GM20431 (cell line): ENCODE data around the gene STKLD1.
"Not testable (repeated sequence)": the region's sequence is repeated elsewhere in the genome, so short reads cannot be mapped to it uniquely, and the experiment has no call there.

ENCODE experiments used
- in situ Hi-C: fragments of 300-500 bp; cut with MseI, MboI; formaldehyde crosslinking; loops from one replicate; pipeline ENCODE4 v1.15.0; 2020; ENCODE audit warnings: low sequenced_read_pairs; ENCODE audit not compliant: unreplicated experiment

STKLD1 gene

DNA sequence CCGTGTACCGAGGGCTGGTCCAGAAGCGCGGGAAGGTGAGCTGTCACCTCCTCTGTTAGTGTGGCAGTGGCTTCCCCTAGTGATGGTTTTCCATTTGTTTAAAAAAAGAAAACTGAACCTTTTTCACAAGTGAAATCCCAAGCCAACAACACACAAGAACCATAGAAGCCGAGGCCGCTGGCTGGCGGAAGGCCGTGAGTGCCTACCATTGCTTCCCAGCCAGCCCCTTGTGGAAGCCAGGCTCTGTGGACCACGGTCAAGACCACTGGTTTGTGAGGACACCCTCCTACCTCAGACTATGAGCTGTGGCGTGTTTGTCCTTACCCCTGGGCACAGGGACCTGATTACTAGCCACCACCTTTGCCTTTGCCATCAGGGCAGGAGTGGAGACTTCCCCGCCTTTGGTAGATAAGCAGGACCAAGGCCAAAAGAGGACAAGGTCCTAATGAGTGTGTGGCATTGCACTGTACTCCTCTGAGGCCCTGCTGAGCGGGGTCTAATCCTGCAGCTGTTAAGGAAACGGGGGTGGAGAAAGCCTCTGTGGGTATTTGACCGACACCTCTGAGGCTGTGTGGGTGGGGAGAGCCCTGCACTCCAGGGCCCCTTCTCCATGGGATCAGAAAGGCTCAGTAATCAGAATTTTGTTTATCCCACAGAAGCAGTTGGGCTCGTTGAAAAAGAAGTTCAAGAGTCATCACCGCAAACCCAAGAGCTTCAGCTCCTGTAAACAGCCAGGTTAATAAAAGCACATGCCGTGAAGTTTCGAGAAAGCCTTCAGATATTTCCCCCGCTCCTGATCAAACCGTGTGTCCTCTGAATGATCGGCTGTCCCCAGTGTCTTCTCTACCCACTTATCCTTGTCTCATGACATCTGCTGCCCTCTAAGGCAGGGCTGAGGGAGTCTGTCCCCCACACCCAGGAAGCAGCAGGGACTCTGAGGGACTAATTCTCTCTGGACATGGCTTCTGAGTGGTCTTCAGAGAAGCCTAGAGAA lies 15.5 kb upstream of the STKLD1 start:
- in situ Hi-C loops: no loop called here

DNA sequence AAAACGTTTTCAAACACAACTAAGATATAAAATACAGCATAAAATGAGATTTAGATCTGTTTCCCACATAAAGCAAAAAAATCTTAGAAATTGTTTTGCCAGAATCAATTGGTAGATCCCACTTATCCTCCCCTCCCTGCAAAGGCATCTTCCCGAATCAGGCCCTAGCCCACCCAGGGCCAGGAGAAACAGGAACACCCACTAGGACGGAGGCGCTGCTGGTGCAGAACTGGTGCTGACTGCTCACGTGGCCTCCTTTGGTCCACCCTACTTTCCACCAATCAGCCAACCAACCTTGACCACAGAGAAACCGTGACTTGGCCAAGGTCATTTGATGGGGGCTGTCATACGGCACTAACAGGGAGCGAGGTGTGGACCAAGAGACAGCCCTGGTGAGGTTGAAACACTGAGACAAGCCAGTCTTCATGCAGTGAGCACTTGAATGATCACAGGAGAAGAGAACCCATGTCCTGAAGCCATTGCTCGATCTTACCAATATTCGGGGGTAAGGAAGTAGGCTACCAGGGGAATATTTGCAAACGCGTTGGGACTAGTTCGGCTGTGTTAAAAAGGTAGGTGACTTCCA lies 14.6 kb upstream of the STKLD1 start:
- in situ Hi-C loops: no loop called here

DNA sequence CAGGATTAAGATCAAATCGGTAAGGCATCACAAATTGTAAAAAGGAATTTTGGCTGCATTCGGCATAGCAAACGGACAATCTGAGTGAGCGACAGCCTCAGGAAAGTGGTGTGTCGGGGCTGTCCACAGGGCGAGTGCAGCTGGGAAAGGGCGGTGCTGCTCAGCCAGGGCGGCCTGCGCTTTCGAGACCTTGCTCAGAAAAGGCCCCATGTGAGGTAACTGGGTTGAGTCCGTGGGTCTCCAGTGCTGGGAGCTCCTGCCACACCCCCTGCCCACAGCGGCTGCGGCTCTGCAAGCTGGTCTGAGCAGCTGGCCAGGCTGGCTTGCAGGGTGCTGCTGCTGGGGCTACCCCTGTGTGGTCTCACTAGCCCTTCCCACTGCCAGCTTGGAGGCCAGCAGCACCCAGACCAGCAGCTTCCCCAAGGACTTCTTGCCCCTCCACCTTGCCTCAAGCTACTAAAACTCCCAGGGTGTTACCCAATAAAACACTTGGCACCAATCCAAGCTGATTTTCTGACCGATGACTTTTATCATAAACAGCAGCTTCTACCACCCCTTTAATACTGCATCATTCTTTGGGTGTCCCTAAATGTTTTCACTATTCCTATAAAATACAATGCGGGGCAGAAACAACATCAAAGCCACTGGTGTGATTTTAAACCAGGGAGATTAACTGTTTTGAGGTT lies 13.7 kb upstream of the STKLD1 start:
- in situ Hi-C loops: no loop called here

DNA sequence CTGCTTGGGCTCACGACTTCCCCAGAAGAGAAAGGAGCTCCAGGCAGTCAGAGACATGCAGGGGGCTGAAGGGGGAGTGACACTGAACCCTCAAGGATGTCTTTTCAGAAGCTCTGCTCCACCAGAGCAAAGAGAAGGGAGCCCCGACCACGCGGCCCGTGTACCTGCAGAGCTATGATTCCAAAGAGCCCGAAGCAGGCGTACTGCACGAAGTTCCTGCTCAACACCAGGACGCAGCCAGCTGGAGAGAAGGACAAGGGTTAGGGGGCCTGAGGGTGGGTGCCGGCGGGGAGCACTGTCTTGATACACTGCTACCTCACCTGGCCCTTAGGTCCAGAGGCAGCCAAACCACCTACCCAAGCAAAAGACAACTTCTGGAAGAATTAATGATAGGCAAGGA lies 9.7 kb upstream of the STKLD1 start:
- in situ Hi-C loops: no loop called here

DNA sequence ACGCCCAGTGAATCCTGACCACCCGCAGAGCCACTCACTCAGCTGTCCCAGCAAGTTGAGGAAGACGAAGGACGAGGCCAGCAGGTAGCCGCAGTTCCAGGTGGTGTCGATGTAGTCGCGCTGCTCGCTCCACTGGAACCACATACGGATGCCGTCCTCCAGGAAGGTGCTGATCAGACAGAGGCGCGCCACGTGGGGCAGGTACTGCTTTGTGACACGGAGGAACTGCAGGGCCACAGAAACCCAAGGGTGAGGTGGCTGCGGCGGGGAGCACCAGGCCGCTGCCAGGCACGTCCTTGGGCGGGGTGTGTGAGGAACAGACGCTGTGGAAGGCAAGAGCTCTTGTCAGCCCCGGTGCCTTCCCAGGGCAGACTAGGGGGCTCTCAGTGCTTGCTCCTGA lies 8.9 kb upstream of the STKLD1 start:
- in situ Hi-C loops: no loop called here

DNA sequence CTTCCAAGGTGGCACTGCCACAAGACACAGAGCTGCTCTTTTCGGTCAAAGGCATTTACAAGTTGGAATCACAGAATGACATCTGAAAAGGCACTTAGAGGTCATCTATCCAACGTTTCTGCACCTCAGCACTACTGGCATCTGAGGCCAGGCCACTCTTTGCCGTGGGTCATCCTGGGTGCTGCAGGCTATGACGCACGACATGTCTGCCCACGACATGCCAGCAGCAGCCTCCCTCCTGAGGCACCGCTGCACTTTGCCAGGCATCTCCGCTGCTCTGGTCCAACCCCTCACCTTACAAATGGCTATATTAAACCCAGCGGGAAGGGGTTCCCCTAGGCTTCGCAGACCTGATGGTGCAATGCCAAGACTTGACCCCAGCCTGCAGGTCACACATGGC lies 8.4 kb upstream of the STKLD1 start:
- in situ Hi-C loops: no loop called here

DNA sequence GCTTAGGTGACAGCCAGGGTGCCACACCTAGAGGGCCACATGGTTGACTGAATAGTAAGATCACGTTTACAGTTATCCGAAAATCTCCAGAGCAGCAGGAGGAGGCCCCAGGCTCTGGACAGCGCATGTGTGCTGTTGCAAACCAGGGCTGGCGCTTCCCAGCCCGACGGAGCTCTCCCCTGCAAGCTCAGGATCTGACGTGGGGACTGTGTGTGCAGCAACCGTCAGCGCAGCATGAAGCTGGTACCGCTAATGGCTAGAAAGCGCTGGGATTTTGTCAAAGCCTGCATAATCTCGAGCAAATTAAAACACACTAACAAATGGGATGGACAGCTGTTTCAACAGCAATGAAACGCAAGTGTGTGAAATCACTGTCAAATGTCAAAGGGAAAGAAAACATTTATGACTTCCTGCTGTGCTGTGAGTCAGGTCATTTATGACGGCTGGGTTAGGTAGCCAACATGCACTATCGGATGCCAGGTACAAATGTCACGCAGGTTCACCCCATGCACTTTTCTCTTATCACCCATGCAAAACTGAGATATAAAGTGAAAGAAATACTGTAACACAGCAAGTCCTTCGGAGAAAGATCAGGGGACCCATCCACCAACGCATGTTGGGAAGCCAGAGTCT lies 7.8 kb upstream of the STKLD1 start:
- in situ Hi-C loops: no loop called here

DNA sequence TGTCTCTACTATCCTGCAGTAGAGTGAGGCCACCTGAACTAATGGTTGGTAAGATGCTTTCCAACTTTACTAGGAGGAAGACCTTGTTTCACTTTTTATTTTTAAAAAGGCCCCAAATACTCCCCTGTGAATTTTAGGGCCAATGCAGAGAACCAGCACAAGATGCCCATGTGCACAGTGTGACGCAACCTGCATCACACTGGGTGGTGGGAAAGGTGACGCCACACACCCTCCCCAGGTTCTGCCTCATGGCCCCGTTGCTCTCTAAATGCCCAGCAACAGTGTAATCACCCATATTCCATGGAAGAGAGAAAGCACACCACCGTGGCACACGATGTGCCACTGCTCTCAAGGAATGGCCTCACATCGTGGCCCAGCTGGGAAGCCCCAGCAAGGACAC lies 6.7 kb upstream of the STKLD1 start:
- in situ Hi-C loops: no loop called here

DNA sequence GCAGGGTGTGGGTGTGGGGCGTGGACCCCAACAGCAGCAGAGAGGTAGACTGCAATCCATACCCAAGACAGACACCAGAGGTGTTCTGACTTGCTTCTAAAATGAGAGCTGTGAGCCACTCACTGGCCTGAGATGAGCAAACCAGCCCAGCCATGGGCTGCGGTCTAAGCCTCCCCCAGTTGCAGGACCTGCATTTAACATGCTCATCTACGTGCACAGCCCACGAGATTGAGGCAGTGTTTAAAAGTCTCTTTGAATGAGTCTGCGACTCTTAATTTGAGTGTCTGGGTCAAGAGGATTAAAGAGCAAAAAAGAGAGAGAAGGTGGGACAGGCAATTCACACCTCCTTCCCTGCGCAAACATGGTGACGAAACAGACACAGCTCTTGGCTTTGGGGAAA lies 6.2 kb upstream of the STKLD1 start:
- in situ Hi-C loops: no loop called here

DNA sequence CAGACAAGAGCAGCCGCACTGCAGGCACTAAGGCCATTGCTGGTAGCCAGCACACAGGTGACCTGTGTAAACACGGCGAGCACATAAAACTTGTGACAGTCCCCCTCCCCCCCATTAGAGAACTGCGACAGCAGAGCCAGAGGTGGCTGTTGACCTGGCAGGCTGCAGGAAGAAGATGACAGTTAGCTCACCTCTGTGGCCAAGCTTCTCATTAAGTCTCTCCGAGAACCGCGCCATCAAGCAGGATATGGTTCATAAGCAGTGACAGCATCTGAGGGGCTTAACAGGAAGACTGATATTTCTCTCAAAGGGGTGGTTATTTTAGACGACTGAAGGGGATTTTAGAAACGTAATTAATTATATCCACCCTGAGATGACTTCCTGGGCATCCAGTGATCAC lies 5.5 kb upstream of the STKLD1 start:
- in situ Hi-C loops: no loop called here

DNA sequence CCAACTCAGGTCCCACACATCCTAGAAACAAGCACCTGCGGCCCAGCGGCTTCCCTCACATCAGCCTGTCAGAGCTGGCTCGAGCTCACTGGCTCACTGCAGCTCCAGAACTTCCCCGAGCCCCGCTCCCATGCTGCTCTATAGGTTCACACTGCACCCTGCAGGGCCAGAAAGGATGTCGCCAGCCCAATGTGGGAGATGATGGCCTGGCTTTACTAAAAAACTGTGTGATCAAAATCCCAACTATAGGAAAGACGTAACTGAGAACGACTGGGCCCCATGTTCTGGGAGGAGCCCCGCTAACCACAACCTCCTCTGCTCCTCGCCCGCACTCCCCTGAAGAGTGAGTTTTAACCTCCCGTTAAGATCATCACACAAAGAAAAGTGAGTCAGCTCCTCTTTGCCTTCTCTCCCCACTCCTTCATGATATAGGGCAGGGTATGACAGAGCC lies 4.9 kb upstream of the STKLD1 start:
- in situ Hi-C loops: no loop called here

DNA sequence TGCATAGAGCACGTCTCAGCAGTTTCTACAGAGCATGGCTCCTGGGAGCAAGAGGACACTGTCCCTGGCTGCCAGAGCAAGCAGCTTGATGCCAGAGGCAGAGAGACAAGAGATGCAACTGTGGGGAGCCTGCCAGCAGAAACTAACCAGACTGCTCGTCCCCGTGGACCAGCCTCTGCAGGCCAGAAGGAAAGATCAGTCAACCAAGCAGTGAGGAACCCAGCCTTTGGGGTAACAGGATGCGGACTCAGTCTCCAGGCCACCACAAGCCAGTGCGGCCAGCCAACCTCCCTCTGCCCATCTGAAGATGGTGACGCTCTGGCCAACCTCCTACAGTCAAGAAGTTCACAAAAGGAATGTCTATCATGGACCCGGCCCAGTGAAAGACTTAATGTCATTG lies 4.0 kb upstream of the STKLD1 start:
- in situ Hi-C loops: no loop called here

DNA sequence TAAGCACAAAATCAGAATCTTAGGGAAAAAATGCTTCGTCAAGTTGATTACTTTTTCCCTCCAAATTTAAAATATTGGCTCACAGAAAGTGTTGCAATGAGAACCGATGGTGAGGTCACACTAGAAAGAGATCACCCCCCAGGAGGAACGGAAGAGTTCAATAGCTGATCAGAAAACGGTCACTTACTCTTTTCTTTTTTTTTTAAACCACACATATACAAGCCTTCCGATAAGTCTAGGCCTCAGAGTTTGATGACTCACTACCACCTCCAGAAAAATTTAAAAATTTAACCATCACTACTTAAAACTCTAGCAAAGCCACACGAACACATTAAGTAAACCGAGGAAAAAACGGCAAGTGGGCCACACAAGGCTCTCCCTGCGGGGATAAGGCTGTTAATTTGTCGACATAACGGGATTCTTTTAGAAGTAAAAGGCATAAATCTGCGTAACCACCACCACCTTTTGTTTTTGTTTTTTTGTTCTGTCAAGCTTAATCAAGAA lies 1.5 kb upstream of the STKLD1 start:
- in situ Hi-C loops: no loop called here

DNA sequence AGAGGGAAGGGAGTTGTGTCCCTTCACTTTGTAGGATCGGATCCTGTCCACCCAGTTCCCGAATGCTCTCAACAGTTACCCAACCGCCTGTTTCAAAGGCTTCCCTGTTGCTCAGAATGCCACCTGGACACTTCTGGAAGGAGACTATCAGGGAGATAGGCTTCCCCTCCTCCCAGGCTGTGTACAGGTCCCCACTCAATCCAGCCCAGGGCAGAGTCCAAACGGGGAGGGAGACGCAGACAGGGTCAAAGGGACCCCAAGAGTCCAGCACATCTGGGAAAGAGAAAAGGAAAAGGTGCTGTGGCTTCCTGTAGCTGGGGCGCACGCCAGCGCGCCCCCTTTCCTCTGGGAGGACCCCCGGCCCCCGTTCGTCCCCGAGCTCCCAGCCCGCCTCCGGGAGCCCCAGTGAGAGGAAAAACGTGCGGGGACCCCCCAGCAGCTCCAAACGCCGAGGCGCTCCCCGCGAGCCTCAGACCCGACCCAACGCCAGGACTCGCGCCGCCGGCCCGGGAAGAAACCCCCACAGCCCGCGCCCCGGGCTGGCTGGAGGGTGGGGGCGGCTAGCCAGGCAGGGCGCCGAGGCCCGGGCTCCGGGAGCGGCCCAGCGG lies 946 bp upstream of the STKLD1 start:
- in situ Hi-C loops: no loop called here

DNA sequence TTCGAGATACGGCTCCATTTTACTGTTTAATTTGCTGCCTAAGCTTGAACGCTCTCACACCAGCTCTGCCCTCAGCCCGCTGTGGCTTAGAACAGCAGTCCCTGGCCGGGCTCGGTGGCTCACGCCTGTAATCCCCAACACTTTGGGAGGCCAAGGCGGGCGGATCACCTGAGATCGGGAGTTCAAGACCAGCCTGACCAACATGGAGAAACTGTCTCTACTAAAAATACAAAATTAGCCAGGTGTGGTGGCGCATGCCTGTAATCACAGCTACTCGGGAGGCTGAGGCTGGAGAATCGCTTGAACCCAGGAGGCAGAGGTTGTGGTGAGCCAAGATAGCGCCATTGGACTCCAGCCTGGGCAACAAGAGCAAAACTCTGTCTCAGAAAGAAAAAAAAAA lies 1.1 kb downstream of the STKLD1 start:
- in situ Hi-C loops: not testable (repeated sequence)

DNA sequence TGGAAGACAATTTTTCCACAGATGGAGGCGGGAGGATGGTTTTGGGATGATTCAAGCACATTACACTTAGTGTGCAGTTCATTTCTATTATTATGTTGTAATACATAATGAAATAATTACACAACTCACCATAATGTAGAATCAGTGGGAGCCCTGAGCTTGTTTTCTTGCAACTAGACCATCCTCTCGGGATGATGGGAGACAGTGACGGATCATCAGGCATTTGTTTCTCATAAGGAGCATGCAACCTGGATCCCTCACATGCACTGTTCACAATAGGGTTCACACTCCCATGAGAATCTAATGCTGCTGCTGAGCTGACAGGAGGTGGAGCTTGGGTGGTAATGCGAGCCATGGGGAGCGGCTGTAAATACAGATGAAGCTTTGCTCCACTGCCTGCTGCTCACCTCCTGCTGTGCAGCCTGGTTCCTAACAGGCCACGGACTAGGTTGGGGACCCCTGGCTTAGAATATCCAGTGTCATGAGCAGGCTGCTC lies 1.6 kb downstream of the STKLD1 start:
- in situ Hi-C loops: no loop called here

DNA sequence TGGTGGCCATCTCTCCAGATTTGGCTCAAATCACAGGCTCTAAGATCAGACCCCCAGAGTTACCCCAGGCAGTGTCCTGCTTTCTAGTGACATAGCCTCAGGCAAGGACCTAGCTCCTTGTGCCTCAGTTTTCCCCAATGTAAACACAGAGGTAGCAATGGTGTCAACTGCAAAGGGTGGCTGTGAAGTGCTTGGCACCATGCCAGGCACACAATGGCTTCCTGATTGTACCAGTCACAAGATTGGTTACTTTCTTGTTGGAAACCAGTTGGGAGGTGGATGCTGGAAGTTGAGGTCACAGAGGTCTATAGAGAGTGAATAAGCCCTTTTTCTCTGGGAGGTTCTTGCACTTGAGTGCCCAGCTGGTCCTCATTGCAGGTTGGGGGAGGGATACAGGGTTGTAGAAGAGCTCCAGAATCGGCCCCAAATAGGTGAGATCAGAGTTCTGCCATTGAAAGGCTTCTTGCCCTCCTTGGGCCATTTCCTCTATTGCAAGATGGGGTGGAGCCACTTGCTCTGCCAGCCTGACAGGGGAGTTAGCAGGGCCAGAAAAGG lies 2.3 kb downstream of the STKLD1 start:
- in situ Hi-C loops: no loop called here

DNA sequence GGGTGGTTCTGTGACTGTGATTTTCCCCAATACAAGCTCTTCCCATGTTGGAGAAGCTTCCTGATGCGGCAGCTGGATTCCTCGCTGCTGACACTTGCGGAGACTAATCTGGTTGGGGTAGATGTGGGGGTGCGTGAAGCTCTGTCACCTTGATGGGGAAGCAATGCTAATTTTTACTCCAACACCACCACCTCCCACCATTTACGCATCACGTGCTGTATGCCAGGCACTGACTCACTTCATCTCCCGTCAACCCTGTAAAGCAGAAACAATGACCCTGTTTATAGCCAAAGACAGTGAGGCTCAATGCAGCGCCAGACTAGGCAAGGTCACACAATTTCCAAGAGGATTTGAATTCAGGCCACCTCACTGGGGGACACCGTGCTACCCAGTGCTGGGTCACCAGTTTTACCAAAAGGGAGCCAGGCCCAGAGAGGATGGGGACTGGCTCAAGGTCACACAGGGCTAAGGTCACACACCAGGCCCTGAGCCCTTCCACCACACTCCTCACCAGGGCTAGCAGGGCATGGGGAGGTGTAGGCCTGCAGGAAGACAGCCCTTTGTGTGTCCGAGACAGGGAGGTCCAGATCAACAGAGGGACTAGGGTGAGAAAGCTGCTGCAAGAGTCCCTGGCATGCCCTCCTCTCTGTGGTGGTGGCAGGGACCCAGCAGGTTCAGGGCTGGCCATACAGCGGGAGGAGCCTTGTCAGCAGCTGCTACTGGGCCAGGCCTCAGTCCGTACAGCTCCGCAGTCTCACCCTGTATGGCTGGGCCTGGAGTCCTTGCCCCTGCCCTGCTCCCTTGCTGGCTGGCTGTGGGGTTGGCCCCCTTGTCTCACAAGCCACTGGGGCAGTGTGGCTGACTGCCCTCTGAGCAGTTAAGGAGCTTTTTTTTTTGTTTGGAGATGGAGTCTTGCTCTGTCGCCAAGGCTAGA lies 3.3 kb downstream of the STKLD1 start:
- in situ Hi-C loops: no loop called here
